Measurements from ENCODE around the gene PLCB1.

Gene PLCB1

GRCh38 chr20:8735674-8736073 is 603.6 kb downstream of the PLCB1 start:
- no peaks in the 10 kb centered on the region for H3K9me3 ChIP-seq (ENCODE audit: severe bottlenecking)
- H3K27me3 ChIP-seq (ENCODE audit: insufficient read depth, low read depth, severe bottlenecking), result no peaks in the 10 kb centered on the region
- no peak overlapping the region for H3K4me3 ChIP-seq (ENCODE audit: low read depth, low read length)
- no peak for DNase-seq
- TF ChIP-seq CTCF (IDR thresholded peaks at IDR 0.05; ENCODE audit: low read depth, low read length), result no peak
- no peaks in the 10 kb centered on the region for H3K36me3 ChIP-seq
- H3K27ac ChIP-seq, result no peak overlapping the region

GRCh38 chr20:8740265-8740664 is 608.2 kb downstream of the PLCB1 start:
- Histone ChIP-seq H3K27me3 (ENCODE audit: insufficient read depth, low read depth, severe bottlenecking) (no peaks in the 10 kb centered on the region), H3K4me3 (ENCODE audit: low read depth, low read length) (no peak overlapping the region), H3K27ac (no peak overlapping the region), H3K9me3 (ENCODE audit: severe bottlenecking) (no peaks in the 10 kb centered on the region), H3K36me3 (no peaks in the 10 kb centered on the region)
- TF ChIP-seq CTCF (IDR thresholded peaks at IDR 0.05; ENCODE audit: low read depth, low read length), result no peak
- DNase-seq, result no peak

- no peak for TF ChIP-seq CTCF (IDR thresholded peaks at IDR 0.05; ENCODE audit: low read depth, low read length)
- no peaks in the 10 kb centered on the region for H3K9me3 ChIP-seq (ENCODE audit: severe bottlenecking)
- no peak for DNase-seq
- H3K27me3 ChIP-seq (ENCODE audit: insufficient read depth, low read depth, severe bottlenecking), result no peaks in the 10 kb centered on the region
- no peaks in the 10 kb centered on the region for H3K36me3 ChIP-seq
- H3K4me3 ChIP-seq (ENCODE audit: low read depth, low read length), result no peak overlapping the region
- no peak overlapping the region for H3K27ac ChIP-seq
Observed at GRCh38 chr20:8744228-8744844, 612.3 kb downstream of the PLCB1 start.

- Histone ChIP-seq H3K27ac (no peak overlapping the region), H3K4me3 (ENCODE audit: low read depth, low read length) (no peak overlapping the region), H3K27me3 (ENCODE audit: insufficient read depth, low read depth, severe bottlenecking) (no peaks in the 10 kb centered on the region), H3K36me3 (no peaks in the 10 kb centered on the region), H3K9me3 (ENCODE audit: severe bottlenecking) (no peaks in the 10 kb centered on the region)
- TF ChIP-seq CTCF (IDR thresholded peaks at IDR 0.05; ENCODE audit: low read depth, low read length), result no peak
- no peak for DNase-seq
Observed at GRCh38 chr20:8749101-8749500, 617.0 kb downstream of the PLCB1 start.

GRCh38 chr20:8749986-8750385 is 617.9 kb downstream of the PLCB1 start:
- no peaks in the 10 kb centered on the region for H3K36me3 ChIP-seq
- H3K9me3 ChIP-seq (ENCODE audit: severe bottlenecking), result no peaks in the 10 kb centered on the region
- H3K27ac ChIP-seq, result no peak overlapping the region
- no peak for TF ChIP-seq CTCF (IDR thresholded peaks at IDR 0.05; ENCODE audit: low read depth, low read length)
- no peak overlapping the region for H3K4me3 ChIP-seq (ENCODE audit: low read depth, low read length)
- no peak for DNase-seq
- no peaks in the 10 kb centered on the region for H3K27me3 ChIP-seq (ENCODE audit: insufficient read depth, low read depth, severe bottlenecking)
